Adrenal gland (tissue), 12 donors: ENCODE data around the gene HSP90AB1. TPM values are rescaled to one million over a fixed set of nuclear protein-coding genes. Genes with fewer than 3 reads are reported as not detected.
A peak's percentile ranks its signal among the peaks of the same experiment; 100 is the strongest.

ENCODE experiments used
- DNase-seq, 7 donors: peaks; one replicate each; pipeline ENCODE4 v3.0.0-alpha.2; 2019 to 2020
- H3K27ac ChIP-seq, 5 donors: fragments of 200-600 bp; sonication (generic) in 4 of 5; 1 replicate in 3 of 5; 2 replicates in 2 of 5; pipeline versions ENCODE4 v1.5.1 to v1.8.0; 2016 to 2020; ENCODE audit warnings: mild to moderate bottlenecking in 1 of 5
- H3K27me3 ChIP-seq: fragments of 200-600 bp; 2 replicates; pipeline ENCODE4 v1.8.0; 2021
- H3K36me3 ChIP-seq, 2 donors: fragments of 200-600 bp; replicated peaks in 1 of 2; 1 replicate in 1 of 2; 2 replicates in 1 of 2; pipeline versions ENCODE4 v1.5.1 to v1.8.0; 2018 to 2022
- H3K4me1 ChIP-seq, 2 donors: fragments of 200-600 bp; replicated peaks in 1 of 2; 1 replicate in 1 of 2; 2 replicates in 1 of 2; pipeline versions ENCODE4 v1.5.1 to v1.8.0; 2018 to 2021
- H3K4me3 ChIP-seq, 4 donors: fragments of 200-600 bp; sonication (generic) in 3 of 4; one replicate each; pipeline ENCODE4 v1.5.1; 2016 to 2018
- H3K9me3 ChIP-seq, 3 donors: fragments of 200-600 bp; sonication (generic) in 1 of 3; replicated peaks in 1 of 3; 1 replicate in 2 of 3; 2 replicates in 1 of 3; pipeline versions ENCODE4 v1.5.1 to v1.8.0; 2016 to 2021
- POLR2A ChIP-seq, 2 donors: fragments of 450-650 bp; IDR thresholded peaks; one replicate each; pipeline ENCODE4 v1.6.1; 2017; ENCODE audit warnings: antibody characterized with exemption in 2 of 2, mild to moderate bottlenecking in 2 of 2, moderate library complexity in 1 of 2
- WGBS, 4 donors: extraction: QIAGEN DNeasy Blood & Tissue Kit in 2 of 4; methylation state at CpG; one replicate each; pipeline versions ENCODE4 v1.1.5 to v1.1.7; 2013 to 2017; 5-methylcytosine and 5-hydroxymethylcytosine counted together
- intact Hi-C, 2 donors: fragments of 100-400 bp; cut with DNase I; formaldehyde crosslinking; loops; one replicate each; pipeline versions ENCODE4 v1.14.1 to v1.15.0; 2022 to 2023
- polyA plus RNA-seq, 3 donors: library from polyadenylated mRNA; stranded (reverse); fragments of 200-250 nt in 2 of 3; fragments of 350-450 nt in 1 of 3; fragmentation: Illumina TruSeq in 1 of 3; extraction: RNeasy Lipid Tissue Mini Kit (QIAGEN cat#74804) in 1 of 3; gene quantifications; one replicate each; pipeline ENCODE4 v1.2.3, GENCODE V29; 2013 to 2014
- total RNA-seq, 9 donors: library from RNA; depleted of rRNA in 4 of 9; stranded (reverse); fragments of >200 nt in 4 of 9; fragments of 120-200 nt in 1 of 9; fragmentation: NEBNext Ultra II Directional in 1 of 9; extraction: Animal tissue kit (Norgen Biotek cat#: 25700) in 1 of 9; gene quantifications; one replicate each; pipeline versions ENCODE4 v1.1.0 to v1.2.4, GENCODE V29; 2013 to 2023
- TF ChIP-seq, protein P1 (sequence below), 6 experiments: fragments of 450-650 bp in 4 of 6; fragments of 200-600 bp in 2 of 6; sonication (generic) in 1 of 6; IDR thresholded peaks; 1 replicate in 5 of 6; 2 replicates in 1 of 6; pipeline versions ENCODE4 v1.5.1 to v1.8.0; 2016 to 2021; ENCODE audit warnings: antibody characterized with exemption in 6 of 6, mild to moderate bottlenecking in 2 of 6, moderate library complexity in 1 of 6
- donor health status: healthy with polysubstance abuse.
- donor health status: Bipolar disorder and iron deficiency.
- donor health status: DM: yes; HTN: yes; CAD: no.
- donor health status: DM: no; HTN: no; CAD: no.
- donor health status: DM: no; HTN: no; CAD: no.
- donor health status: DM: yes; HTN: yes; CAD: no.

Gene HSP90AB1
- total and polyA plus RNA-seq, 12 donors, result 275 to 2,249 (median 857) TPM

DNA sequence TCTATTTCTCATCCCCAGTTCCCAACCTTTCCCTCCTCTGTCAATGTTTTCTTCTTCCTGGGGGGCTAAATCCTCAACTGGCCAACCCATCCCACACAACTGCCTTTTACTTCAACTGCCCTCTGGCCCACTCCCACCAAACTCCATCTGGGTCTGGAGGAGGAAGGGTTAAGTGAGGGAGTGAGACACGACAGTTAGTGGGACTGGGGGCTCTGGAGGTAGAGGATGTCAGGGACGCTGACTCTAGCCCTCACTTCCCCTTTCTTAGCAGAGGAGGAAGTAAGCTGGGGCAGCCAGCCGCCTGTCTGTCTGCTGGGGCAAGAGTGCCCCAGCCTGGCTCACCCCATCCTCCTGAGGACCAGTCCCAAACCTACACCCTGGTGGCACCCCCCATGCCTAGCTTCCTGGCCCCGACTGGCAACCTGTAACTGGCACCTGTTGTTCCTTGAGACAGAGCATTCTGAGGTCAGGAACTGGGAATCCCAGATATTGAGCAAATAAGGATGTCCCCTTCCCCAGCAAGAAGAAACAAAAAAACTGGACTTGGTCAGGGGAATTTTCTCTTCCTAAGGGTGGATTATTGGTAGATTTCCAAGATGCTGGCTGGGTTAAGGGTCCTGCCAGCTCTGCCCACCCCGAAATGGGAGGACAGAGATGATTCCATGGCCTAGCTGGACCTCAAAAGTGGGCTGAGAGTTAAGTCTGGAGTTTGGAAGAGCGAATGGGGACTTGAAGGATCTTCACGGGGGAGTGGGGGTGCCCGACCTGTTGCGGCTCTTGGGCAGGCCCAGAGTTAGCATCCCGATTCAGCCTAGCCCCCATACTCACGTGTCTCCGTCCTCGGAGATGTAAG, 17.5 kb downstream of the HSP90AB1 start:
- DNase-seq, result peak in 3 of 7 donors; percentile 36 to 48 (median 40)
- Histone ChIP-seq H3K27ac (peak overlapping the region in 3 of 5 donors; percentile 60 to 85 (median 82)), H3K27me3 (no peaks in the 10 kb centered on the region), H3K4me1 (peaks cover 21 to 28% of the 10 kb centered on the region in 2 donors), H3K9me3 (no peaks in the 10 kb centered on the region), H3K4me3 (peak overlapping the region in 3 of 4 donors; percentile 60 to 68 (median 64)), H3K36me3 (peaks cover 0 to 6% of the 10 kb centered on the region in 2 donors)
- 10 to 18% (median 15%) methylated on average over 10 to 13 of the region's 13 CpGs for WGBS, 4 donors
- intact Hi-C loops, result no loop called here
- no peak for TF ChIP-seq POLR2A (IDR thresholded peaks at IDR 0.05)
- TF ChIP-seq, protein P1, sequence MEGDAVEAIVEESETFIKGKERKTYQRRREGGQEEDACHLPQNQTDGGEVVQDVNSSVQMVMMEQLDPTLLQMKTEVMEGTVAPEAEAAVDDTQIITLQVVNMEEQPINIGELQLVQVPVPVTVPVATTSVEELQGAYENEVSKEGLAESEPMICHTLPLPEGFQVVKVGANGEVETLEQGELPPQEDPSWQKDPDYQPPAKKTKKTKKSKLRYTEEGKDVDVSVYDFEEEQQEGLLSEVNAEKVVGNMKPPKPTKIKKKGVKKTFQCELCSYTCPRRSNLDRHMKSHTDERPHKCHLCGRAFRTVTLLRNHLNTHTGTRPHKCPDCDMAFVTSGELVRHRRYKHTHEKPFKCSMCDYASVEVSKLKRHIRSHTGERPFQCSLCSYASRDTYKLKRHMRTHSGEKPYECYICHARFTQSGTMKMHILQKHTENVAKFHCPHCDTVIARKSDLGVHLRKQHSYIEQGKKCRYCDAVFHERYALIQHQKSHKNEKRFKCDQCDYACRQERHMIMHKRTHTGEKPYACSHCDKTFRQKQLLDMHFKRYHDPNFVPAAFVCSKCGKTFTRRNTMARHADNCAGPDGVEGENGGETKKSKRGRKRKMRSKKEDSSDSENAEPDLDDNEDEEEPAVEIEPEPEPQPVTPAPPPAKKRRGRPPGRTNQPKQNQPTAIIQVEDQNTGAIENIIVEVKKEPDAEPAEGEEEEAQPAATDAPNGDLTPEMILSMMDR (IDR thresholded peaks at IDR 0.05), result no peak

GRCh38 chr6:44265007-44265721, 18.3 kb downstream of the HSP90AB1 start, which contains the start of gene NFKBIE:
TSS of gene NFKBIE (minus strand) at chr6:44265551. CDS start at chr6:44265346, 205 bp downstream.
- Histone ChIP-seq H3K9me3 (no peaks in the 10 kb centered on the region), H3K27me3 (no peaks in the 10 kb centered on the region), H3K36me3 (peaks cover 0 to 1% of the 10 kb centered on the region in 2 donors), H3K4me1 (peaks cover 21 to 28% of the 10 kb centered on the region in 2 donors), H3K27ac (peak within 1 kb of the TSS; percentile 41 to 85 (median 73)), H3K4me3 (peak within 1 kb of the TSS in 3 of 4 donors; percentile 60 to 68 (median 64))
- DNase-seq, result peak; percentile 93 to 97 (median 96)
- TF ChIP-seq, protein P1 (IDR thresholded peaks at IDR 0.05), result peak in 4 of 6 experiments; percentile 10 to 34 (median 14)
- peak; percentile 71 to 81 for TF ChIP-seq POLR2A (IDR thresholded peaks at IDR 0.05)
- WGBS, 4 donors, result 0% methylated on average over 1 to 72 of the region's 72 CpGs
- intact Hi-C loops, result no loop called here

DNA sequence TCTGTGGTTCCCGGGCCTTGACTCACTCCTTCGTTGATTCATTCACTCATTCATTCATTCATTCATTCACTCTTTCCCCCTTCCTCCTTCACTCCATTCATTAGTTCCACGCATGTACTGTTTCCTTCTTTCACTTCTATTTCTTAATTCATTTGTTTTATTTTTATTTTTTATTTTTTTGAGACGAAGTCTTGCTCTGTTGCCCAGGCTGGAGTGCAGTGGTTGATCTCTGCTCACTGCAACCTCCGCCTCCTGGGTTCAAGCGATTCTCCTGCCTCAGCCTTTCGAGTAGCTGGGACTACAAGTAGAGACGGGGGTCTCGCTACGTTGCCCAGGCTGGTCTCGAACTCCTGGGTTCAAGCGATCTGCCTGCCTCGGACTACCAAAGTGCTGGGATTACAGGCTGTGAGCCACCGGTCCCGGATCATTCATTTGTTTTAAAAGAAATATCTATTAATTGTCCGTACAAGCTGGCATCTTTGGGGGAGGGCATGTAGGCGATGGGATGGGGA, 18.9 kb downstream of the HSP90AB1 start:
- H3K27ac ChIP-seq, result peak overlapping the region in 3 of 5 donors; percentile 73 to 85 (median 82)
- intact Hi-C loops, result no loop called here

More for the DNA sequence above, 18.9 kb downstream of the HSP90AB1 start:
- WGBS, 4 donors, result 60 to 64% (median 62%) methylated on average over 17 of the region's 17 CpGs
- no peak for TF ChIP-seq POLR2A (IDR thresholded peaks at IDR 0.05)
- TF ChIP-seq, protein P1 (IDR thresholded peaks at IDR 0.05), result no peak
- Histone ChIP-seq H3K27me3 (no peaks in the 10 kb centered on the region), H3K4me3 (peak overlapping the region in 2 of 4 donors; percentile 64 to 68), H3K9me3 (no peaks in the 10 kb centered on the region), H3K4me1 (peaks cover 21 to 28% of the 10 kb centered on the region in 2 donors), H3K36me3 (no peaks in the 10 kb centered on the region)
- peak in 1 of 7 donors; percentile 63 for DNase-seq
